8988T (cell line): ENCODE measurements around the gene NTN1.

Experiments
- DNase-seq: peaks from one replicate; pipeline ENCODE4 v3.0.0; 2011

The NTN1 gene

DNA sequence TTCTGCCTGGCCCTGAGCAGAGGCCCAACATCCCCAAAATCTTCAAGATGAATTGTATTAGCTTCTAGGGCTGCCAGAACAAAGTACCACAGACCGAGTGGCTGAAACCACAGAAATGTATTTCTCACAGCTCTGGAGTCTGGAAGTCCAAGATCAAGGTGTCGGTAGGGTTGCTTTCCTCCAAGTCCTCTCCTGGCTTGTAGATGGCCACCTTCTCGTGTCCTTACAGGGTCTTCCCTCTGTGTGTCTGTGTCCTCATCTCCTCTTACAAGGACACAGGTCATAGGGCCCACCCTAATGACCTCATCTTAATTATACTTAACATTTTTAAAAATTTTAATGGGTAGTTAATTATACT lies 215.7 kb downstream of the NTN1 start:
- DNase-seq, result no peak

DNA sequence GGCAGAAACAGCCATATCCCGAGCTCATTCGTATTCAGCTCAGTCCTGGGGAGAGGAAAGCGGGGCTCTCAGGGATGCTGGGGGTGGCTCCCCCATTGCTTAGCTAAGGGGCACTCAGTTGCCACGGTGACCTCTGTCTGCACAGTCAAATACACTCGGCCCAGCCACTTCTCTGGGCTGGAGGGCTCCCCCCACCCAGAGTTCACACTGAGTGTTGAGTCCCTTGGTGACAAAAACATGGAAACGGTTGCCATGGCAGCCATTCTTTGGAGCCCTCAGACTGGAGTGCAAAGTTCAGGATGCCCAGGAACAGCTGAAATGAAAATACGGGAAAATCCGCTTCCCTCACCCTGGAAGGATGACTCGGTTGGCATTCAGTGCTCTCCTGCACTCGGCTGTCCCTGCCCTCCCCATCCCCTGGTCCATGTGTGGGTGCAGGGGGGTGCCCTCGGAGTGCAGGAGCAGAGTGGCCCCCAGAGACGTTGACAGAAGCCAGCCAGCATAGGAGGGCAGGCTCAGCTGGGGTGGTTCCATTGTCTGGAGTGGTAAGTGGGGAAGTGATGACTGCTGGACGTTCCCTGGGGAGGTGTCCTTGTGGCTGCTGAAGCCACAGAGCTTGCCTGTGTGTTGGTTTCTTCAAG lies 216.5 kb downstream of the NTN1 start:
- no peak for DNase-seq

DNA sequence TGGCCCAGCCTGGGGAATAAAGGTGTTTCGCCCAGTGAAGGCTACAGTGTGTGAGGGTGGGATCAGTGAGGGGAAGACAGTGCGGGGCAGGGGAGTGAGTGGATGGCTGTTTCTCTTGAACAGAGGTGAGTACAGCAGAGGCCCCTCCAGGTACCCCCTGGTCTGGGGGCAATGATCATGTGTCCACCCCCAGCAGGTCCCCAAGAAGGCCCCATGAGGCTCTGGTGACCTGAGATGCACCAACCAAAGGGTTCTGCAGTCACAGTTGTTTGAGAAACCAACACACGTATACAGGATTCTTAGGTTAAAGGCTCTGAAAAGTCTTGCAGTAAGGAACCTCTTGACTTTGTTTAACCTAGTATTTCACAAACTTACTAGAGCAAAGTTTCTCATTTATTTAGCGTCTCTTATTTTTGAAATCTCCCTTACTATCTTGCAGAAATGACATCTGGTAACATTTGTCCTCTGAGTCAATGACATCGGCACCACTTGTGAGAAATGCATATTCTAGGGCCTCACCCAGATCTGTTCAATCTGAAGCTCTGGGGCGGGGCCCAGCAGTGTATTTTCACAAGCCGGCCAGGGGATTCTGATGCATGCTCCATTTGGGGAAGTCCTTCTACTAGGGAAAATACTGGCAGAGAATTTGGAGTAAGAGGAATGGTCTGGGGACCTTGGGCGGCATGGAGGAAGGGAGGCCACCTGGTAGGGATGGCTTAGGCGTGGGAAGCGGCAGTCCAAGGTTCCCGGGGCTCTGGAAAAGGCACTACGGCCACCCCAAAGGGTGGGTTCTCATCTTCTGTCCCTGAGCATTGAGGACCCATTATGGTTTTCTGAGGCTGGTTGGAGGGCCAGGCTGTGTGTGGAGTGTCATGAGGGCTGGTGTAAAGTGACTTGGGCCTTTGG lies 217.3 kb downstream of the NTN1 start:
- DNase-seq, result no peak

DNA sequence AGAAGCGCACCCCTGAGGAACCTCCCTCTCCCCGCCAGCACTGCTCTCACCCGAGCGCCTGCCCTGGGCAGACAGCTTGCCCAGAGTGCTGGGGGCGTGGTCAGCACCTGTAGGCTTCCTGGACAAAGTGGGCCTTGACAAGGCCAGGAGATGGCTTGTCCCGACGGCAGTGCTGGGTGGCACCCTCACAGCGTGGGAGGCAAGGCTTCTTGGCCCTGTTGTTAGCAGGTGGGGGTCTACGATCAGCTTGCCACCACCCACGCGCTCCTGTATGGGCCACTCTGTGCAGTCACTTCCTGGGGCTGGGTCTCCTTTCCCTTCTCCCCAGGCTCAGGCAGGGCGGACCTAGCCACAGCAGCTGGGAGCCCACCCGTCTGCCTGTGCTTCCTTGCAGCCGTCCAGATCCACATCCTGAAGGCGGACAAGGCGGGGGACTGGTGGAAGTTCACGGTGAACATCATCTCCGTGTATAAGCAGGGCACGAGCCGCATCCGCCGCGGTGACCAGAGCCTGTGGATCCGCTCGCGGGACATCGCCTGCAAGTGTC lies 218.0 kb downstream of the NTN1 start:
- DNase-seq, result no peak

DNA sequence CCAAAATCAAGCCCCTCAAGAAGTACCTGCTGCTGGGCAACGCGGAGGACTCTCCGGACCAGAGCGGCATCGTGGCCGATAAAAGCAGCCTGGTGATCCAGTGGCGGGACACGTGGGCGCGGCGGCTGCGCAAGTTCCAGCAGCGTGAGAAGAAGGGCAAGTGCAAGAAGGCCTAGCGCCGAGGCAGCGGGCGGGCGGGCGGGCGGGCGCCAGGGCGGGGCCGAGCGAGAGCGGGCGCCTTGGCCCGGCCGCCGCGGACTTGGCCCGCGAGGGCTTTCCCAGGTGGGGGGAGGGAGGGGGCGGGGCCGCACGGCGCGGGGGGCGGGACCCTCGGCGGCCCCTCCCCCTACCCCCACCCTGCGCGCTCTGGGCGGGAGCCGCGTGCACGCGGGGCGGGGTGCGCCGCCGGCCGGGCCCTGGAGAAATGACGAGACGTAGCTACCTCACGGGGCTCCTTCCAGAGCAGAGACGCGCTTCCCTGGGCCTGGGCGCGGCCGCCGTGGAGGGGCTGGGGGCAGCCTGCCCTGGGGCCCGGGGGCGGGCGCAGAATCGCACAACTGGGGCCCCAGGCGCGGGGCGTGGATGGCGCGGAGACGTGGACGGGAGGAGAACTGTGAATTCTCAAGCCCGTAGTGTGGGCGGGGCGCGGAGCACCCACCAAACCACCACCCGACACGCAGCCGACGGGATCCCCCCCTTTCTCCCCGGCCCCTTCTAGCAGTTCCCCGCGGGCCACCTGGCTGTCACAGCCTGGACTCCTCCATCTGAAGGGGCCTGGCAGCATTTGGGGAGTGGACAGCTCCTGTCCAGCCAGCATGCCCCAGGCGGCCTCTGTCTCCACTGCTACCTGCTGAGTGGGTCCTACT lies 218.7 kb downstream of the NTN1 start:
- DNase-seq, result no peak

DNA sequence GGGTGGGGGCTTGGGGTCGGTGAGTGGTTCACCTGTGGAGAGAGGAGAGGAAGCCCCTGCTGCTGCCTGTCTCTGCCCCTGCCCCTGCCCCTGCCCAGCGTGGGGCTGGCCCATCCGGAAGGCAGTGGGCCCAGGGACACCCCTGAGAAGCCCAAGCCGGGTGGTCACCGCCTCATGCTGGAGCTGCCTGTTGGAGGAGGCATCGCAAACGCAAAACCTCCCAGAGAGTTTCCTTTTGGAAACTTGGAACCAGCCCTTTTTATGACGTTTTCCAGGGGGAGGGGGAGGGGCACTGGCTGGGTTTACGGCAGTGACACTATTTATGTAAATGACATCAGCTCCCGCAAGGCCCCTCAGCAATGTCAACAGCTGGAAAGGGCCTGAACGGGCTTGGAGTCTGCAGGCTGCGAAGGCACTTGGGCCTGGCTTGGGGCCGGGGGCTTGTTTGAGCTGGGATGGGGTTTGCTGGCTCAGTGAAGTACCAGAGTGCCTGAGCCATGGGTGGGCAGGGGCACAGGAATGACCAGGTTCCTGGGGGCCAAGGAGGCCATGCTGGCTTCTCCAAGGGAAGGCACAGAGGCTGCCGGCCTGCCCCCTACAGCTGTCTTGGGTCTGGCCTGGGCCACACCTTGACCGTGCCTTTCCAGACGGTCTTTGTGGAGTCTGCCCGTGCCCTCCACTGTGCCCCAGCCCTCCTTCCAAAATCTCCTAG lies 219.5 kb downstream of the NTN1 start:
- DNase-seq, result no peak

DNA sequence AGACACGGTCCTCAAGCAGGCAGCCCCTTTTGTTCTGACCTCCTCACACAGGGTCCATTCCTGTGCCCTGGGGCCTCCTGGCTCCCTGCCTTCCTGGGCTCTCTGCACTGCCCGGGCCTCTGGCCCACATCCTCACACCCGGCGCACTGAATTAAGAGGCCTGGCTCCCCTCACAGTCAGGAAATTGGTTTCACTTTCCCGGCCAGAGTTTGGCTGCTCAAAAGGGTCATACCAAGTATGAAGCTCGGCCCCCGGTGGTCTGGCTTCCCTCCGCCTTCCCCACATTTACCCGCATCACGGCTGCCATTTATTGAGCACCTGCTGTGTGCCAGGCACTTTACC lies 220.0 kb downstream of the NTN1 start:
- no peak for DNase-seq

DNA sequence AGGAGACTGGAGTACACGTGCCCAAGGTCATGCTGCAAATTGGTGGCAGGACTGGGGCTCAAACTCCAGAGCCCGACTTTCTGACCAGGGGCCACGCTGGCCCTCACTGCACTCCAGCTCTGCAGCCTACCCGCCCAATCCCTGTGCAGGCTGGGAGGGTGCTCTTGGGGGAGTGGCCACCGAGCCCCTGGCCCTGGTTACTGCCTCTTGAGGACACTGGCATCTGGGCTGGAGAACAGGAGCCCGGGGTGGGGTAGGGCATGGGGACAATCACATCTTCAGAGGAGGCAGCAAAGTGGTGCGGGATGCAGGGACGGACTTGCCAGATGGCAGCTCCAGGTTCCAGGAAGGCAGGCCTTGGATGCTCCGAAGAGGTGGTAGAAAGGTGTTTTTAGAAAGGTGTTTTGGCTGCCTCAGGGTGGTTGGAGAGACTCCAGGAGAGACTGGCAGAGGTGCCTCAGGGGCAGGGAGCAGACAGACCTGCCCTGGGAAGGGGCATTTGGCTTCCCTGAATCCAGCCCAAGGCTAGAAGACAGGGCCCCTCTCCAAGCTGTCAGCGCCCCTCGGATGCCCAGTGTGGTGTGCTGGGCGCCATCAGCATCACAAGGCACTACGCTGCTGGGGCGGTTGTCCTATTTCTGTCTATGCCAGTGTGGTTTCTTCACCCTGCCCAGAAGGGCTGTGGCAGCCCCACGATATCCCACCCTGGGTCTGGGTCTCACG lies 220.6 kb downstream of the NTN1 start:
- DNase-seq, result no peak

DNA sequence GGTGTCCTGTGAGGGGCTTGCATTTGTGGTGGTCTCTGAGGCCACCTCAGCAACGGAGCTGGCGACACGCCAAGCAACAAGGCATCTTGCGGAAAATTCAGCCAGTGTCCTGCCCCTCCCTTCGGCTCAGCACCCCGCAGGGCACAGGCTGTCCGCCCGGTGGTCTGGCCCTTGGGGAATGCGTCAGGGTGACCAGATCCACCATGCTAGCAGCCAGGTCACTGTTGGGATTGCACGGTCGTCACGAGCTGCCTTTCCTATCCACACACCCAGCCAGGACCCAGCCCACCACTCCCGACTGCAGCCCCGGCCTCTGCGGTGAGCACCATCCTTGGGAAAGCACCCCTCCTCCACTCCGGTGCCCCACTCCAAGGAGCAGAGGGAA lies 221.2 kb downstream of the NTN1 start:
- DNase-seq, result no peak

DNA sequence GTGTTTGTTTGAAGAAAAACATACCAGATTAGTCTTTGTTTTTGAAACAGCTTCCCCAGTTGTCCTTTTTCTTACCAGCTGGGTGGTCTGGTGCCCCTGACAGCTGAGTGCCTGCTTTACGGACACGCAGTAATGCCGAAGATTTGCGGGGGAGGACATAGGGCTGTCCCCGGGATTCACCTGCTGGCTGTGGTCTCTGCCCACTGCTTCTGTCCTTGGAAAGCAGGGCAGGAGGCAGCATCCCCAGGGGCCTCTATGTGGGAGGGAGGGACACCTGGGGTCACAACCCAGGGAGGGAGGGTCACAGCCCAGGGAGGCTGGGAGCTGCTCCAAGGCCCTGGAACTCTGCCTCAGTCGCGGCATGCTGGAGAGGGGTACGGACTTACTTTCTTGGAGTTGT lies 221.7 kb downstream of the NTN1 start:
- no peak for DNase-seq

DNA sequence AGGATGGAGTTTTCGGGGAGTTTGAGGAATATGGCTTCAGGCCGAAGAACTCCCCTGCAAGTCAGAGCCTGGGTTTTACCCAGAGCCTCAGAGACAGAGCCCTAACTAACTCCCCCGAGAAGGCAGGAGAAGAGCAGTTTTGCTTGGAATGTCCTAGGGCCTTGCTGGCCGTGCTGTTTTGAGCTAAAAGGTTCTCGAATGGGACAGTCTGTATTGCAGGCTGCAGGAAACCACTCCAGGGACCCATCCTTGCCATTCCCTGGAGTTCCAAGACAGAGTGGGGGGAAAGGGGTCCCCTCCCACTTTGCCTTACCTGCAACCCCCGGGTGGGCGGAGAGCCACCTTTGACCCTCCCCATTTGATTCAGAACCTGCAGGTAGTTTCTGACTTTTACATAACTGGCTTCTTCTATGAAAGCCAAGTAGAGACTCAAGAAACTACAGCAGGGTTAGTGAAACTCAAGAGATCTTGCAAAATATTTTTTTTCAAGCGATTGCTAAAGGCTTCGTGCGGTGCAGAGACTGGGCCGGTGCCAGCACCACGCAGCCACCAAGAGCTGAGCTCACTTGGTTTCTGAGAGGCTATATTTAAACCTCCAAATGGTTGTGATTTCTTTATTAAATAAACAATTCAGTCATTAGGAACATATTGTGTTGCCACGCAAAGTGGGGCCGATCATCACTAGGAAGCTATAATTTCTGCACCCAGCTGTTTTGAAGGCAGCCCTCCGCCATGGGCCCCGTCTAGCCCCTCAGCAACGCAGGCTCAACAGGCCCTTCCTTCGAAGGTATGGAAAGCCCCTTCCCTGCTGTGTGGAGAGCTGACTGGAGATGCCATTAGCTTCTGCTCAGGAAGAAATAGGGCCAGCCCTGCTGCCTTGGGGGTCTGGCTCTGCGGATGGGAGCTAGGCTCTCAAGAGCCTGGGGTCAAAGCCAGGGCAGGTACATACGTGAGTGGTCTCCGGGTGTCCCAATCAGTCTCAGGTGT lies 223.0 kb downstream of the NTN1 start:
- no peak for DNase-seq

DNA sequence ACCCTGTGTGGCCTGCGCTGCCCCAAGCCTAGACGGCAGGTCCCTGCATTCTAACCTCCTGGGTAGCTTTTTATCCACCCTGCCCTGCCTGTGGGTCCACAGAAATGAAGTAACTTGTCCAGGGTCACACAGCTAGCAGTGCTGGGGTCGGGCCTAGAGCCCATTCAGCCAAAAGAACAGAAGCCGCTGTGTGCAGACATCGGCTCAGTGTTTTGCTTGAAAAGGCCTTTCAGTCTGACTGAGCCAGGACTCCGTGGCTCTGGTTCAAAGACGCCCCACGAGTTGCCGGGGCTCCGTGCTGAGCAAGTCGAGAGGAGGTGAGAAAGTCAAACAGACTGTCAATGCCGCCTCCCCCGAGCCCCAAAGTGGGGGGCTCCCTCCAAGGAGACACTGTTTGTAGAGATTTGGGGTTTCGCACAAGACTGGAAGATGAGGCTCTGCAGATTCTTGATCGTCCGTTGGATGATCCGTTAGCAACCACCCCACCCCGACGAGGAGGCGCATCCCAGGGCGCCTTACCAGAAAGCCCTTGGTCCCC lies 226.2 kb downstream of the NTN1 start:
- DNase-seq, result no peak

DNA sequence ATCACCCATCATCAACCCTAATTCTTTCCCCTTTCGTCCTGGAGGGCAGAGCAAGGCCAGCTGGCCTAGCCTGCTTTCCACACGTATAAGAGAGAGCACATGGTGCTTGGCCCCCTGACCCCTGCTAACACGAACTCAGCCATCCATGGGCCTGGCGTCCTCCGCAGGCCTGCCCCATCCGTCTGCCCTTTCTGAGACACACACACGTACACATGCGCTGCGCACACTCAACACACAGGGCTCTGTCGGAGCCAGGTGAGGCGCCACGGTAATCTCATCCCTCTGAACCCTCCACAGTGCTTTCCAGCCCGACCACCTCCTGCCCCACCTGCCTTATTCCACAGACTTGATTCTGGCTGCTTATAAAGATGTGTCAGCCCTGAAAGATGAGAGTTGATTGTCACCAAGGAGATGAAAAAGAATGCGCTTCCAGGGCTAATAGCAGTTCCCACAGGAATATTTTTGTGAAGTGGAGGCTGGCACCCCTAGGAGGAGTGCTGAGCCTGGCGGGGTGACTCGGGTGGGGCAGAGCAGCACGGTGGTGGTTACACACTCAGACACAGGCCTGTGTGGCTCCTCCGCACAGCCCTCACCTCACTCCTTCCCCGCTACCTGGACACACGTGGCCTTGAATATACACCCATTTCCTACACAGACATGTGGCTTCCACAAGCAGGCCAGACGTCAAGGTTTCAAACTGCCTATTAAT lies 228.1 kb downstream of the NTN1 start:
- DNase-seq, result no peak

DNA sequence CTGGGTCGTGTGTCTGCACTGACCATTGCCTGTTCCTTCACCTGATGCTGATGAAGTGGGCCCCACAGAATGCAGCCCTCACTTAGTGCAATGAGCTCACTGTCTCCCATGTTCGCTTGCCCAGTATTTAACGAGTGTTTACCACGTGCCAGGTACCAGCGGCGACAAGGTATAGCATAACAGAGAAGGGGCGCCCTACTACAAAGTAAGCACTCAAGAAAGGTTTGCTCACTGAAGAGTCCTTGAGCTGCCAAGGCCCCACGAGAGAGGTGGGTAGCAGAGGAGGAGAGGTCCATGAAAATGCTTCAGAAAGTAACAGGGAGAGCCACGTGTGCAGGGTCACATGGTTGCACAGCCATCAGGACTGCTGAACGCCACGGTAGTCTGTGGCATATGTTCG lies 230.0 kb downstream of the NTN1 start:
- DNase-seq, result no peak

DNA sequence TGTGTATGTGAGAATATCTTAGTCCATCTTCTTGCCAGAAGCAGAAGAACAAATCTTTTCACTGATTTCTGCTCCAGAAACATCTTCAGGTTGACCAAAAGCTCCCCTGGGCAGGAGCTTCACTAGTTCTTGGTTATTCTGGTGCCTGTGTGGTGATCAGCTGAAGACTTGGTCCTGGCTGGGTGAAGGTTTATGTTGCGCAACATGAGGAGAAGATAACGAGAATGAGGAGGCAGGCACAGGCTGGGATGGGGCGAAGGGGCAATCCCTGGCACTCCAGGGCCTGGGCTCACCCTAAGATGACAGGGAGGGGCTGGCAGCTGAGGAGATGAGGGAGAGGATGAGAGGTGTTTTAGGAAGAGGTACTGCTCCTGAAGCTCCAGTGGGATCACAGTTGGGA lies 232.0 kb downstream of the NTN1 start:
- DNase-seq, result no peak

DNA sequence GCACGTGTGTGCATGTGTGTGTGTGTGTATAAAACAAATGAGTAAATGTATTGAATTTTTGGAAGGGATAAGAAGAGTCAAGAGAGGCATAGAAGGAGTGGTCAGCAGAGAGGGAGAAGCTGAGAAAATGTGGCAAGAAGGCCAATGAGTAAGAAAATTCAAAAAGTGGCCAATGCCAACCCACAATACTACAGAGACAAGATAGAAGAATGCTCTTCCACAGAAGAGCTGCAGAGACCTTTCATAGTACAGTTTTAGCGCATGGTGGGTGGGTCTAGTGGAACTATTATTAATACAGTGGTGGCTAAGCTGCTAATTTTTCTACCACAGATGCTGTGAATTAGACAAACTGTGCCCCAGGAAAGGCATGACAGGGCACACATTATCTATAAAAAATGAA lies 233.5 kb downstream of the NTN1 start:
- no peak for DNase-seq

DNA sequence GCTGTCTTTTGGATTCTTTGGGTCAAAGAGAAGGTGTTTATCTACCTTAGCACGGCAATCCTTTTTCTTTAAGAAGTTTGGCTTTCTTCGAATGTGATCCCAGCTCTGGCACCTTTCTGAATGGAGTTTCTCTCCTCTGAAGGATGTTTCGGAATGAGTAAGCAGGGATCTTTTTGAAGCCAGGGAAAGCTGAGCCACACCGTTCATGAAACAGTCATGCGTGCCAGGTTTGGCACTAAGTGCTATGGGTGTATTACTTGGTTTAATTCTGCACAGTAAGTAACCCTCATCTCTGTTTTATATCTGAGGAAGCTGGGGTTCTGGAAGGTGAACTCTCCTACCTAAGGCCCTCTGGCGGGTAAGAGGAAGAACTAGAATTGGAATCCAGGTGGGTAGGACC lies 234.5 kb downstream of the NTN1 start:
- no peak for DNase-seq

DNA sequence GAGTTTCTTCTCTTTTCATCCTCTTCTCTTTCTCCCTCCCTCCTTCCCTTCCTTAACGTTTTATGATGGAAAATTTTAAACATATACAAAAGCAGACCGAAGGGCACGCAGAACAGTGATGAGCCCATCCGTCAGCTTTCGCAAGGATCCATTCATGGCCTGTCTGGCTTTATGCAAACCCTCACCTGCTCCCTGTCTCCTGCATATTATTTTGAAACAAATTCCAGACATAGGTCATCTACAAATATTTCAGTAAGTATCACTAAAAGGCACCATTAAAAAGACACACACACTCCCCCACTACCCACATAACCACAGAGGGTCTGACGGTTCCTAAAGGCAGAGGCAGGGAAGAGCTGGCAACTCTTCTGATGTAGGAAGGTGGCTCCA lies 235.0 kb downstream of the NTN1 start:
- no peak for DNase-seq

DNA sequence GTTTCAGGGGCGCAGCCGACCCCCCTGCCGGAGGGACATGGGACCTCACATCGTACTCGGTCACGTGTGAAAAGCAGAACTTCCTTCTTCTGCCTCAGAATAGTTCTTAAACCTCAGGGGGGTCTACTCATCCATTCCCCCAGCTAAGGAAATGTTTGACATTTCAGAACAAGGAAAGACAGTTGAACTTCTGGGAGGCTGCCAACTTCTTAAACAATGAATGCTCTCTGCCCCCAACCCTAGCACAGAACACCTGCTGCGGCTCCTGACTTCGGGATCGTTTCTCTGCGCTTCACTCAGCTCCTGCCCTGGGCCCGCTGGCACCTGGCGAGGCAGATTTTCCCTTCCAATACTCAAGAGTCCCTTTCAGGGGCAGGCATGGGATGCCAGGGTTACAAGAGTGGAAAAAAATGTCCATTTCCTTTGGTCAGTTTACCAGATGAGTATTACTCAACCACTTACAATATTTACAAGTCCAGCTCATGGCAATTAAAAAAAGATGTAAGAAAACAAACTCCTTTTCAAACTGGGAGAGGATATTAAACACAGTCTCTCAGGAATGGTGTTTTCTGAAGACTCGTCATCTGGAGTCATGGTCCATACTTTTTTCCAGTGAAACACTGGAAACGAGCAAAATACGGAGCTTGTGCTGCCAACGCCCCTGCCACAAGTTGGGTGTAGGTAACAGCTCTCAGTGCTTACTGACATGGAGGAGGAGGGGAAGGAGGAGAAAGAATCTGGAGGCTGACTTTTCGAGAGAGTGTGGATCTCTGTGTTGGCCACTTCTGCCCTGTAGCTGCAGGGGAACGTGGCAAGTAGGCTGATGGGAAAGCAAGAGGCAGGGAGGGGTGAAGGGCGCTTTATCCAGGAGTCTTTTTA lies 235.7 kb downstream of the NTN1 start:
- no peak for DNase-seq
